ENCODE data around the gene HYDIN.
"Not testable (repeated sequence)": the region's sequence is repeated elsewhere in the genome, so short reads cannot be mapped to it uniquely, and the experiment has no call there.

HYDIN gene

DNA sequence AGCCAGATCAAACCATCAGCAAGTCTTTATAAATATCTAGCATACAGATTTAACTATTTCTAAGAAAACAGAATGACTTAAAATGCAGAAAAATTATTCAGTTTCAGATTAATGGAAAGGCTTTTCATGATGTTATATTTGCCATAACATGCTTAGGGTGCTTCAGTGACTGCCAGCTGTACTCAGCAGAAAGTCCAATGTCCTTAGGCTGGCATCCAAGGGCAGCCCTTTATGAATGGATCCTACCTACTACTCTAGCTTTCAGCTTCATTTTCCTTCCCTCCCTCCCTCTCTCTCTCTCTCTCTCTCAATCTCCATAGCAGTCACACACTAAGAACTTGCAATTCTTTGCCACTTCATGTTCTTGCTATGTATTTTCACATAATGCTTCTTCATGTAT lies 124.6 kb downstream of the HYDIN start:
- DNase-seq (ENCODE audit: low spot score): not testable (repeated sequence)

- not testable (repeated sequence) for DNase-seq (ENCODE audit: low spot score)
Observed at GRCh38 chr16:71083573-71083972, 146.9 kb downstream of the HYDIN start.

DNA sequence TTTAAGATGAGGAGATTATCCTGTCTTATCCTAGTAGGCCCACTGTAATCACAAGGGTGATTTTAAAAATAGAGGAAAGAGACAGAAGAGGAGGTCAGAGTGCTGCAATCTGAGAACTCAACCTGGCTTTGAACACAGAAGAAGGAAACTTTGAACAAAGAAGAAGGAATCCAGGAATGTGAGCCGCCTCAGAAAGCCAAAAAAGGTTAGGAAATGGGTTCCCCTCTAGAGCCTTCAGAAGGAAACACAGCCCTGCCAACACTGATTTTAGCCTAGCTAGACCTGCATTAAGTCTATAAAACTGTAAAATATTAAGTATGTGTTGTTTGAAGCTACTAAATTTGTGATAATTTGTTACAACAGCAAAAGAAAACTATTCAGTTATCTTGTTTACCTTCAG lies 149.7 kb downstream of the HYDIN start:
- not testable (repeated sequence) for DNase-seq (ENCODE audit: low spot score)

GRCh38 chr16:71080262-71080661 lies 150.3 kb downstream of the HYDIN start:
- not testable (repeated sequence) for DNase-seq (ENCODE audit: low spot score)

GRCh38 chr16:71070651-71071050 lies 159.9 kb downstream of the HYDIN start:
- DNase-seq (ENCODE audit: low spot score): not testable (repeated sequence)

GRCh38 chr16:71069842-71070241 lies 160.7 kb downstream of the HYDIN start:
- not testable (repeated sequence) for DNase-seq (ENCODE audit: low spot score)

- not testable (repeated sequence) for DNase-seq (ENCODE audit: low spot score)
Observed at GRCh38 chr16:71053897-71054609, 176.5 kb downstream of the HYDIN start.

GRCh38 chr16:71050307-71050706 lies 180.2 kb downstream of the HYDIN start:
- DNase-seq (ENCODE audit: low spot score): not testable (repeated sequence)

DNA sequence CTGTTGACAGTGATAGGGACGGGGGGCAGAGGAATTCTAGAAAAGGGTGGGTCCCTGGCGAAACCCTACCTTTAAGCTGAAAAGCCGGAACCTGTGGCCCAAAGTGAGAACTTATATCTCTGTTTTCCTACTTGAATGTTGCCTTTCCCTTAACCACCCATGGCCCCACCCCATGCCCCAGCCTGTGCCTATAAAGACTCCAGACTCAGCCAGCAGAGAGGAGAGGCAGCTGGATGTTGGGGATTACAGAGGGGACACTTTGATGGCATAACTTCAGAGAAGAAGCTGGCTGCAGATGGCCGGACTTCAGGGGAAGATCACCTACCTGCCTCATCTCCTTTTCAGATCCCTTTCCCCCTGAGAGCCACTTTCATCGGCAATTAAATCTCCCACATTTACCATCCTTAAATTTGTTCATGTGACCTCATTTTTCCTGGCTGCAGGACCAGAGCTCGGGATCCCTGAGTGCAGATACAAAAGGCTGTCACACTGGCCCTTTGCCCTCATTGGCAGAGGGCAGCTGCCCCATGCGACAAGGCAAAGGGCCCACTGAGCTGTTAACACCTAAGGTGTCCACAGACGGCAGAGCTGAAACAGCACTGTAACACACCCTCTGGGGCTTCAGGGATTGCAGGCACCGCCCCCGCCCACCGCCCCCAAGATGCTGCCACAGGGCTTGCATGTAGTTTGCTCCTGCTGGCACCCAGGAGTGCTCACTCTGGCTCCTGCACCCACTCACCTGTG lies 191.0 kb downstream of the HYDIN start:
- DNase-seq (ENCODE audit: low spot score): not testable (repeated sequence)

- not testable (repeated sequence) for DNase-seq (ENCODE audit: low spot score)
Observed at GRCh38 chr16:71038421-71038820, 192.1 kb downstream of the HYDIN start.

DNA sequence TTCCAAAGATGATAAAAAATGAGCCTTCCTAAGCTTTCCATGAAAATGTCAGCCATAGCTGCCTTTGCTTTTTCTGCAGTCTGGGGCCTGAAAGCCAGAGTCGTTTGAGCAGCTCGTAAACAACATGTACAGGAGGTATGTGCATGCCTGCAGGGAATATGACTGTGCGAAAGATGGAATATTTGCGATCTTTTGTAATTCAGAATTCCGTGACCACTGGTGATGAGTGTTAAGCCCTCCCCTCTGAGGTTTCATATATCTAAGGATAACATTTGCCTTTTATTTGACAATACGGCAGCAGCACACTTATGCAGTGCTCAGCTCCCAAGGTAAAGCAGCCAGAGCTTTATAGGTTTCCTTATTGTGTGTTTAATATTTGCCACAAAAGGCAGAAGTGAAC lies 192.5 kb downstream of the HYDIN start:
- DNase-seq (ENCODE audit: low spot score): not testable (repeated sequence)

DNA sequence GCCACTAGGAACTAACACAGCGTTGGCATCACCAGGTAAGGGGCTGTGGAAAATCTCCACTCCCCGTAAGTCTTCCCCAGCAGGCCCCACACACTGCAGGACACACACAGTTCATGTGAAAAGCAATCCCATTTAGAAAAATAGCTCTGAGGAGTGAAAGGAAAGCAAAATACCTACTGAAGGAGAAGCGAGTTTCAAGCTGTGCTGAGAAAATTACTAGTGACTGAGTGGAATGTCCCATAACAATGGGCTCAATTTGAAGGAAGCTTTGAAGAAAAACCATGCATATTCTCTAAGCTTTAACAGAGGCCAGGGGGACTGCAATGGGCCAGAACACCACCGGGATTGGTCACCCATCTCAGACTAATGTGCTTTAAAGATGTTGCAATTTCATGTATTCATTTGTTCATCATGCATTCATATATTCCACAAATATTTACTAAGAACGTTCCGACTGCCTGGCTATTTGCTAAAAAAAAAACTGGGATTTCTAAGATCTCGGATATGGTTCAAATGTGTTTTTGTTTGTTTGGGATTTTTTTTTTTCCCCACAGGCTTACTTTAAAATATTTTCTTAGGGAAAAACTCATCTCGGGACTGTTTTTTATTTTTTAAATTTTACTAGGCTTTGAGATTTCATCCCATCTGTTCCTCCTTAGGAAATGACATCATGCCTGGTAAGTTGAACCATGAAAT lies 202.3 kb downstream of the HYDIN start:
- not testable (repeated sequence) for DNase-seq (ENCODE audit: low spot score)

DNA sequence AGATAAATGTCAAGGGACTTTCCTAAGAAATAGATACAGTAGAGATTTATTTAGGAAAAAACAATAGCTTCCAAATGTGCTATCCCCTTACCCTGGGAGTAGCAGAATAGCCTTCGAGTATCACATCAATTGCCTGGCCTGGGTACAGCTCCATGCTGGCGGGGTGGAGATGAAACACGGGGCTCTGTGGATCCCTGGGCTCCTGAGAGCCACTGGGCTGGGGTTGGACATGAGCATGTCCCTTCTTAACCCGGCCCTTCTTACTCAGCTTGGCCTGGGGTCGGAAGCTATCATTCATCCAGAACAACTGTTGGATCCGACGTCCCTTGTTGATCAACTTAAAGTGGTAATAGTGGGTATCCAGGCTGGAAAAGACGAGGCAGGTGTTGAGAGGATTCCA lies 203.0 kb downstream of the HYDIN start:
- DNase-seq (ENCODE audit: low spot score): not testable (repeated sequence)

- not testable (repeated sequence) for DNase-seq (ENCODE audit: low spot score)
Observed at GRCh38 chr16:71023851-71024439, 206.6 kb downstream of the HYDIN start.

DNA sequence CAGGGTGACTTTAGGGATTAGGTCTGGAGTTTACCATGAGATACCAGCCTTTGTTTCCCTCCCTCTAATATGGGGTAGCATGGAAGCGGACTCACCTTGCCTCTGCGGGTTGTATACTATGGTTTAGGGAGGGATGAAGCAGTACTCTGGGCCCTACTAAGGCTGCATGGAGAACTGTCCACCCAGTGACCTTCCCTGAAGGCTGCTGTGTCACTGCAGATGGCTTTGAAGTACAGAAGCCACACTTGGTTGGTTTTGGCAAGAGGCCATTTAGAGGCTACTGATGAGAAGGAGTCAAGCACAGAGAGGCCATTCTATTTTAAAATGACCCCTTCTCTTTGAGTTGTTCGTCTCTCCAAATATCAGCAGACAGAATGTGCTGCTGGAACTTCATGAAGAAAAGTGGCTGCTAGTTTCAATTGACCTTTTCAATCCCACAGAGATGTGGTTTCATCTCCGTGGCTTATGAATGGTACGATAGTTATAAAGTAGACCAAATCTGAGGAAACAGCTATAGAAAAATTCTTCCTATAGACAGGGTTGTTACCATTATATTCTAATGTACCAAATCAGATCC lies 208.5 kb downstream of the HYDIN start:
- not testable (repeated sequence) for DNase-seq (ENCODE audit: low spot score)

DNA sequence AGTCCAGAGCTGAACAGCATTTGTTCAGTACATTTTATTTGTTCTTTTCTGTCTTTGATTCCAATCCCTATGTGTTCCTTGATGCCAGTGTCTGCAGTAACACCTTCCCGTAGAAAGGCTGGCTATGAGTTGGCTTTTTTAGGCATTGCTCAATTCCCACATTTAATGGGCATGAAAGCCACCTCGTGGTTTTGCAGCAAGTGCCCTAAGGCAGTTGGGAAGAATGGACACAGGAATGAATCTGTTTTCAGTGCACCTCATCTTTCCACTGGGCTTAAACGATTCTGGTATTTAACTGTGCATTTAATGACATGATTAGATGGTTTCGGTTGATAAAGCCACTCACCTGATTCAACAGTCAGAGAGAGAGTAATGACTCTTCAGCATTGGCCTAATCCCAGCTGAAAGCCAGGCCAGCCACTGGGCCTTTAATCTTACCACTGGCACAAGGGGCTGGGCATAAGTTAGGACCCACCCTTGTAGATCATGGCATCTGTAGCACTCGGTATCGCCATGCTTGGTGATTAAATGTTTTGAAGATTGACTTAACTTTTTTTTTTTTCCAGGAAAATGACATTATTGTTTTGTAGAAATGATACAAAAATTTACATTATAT lies 211.3 kb downstream of the HYDIN start:
- DNase-seq (ENCODE audit: low spot score): not testable (repeated sequence)

- not testable (repeated sequence) for DNase-seq (ENCODE audit: low spot score)
Observed at GRCh38 chr16:71015419-71015818, 215.1 kb downstream of the HYDIN start.

- not testable (repeated sequence) for DNase-seq (ENCODE audit: low spot score)
Observed at GRCh38 chr16:71009440-71010223, 220.9 kb downstream of the HYDIN start.

- DNase-seq (ENCODE audit: low spot score): not testable (repeated sequence)
Observed at GRCh38 chr16:71006516-71006915, 224.0 kb downstream of the HYDIN start.

- not testable (repeated sequence) for DNase-seq (ENCODE audit: low spot score)
Observed at GRCh38 chr16:70999735-71000134, 230.8 kb downstream of the HYDIN start.

DNA sequence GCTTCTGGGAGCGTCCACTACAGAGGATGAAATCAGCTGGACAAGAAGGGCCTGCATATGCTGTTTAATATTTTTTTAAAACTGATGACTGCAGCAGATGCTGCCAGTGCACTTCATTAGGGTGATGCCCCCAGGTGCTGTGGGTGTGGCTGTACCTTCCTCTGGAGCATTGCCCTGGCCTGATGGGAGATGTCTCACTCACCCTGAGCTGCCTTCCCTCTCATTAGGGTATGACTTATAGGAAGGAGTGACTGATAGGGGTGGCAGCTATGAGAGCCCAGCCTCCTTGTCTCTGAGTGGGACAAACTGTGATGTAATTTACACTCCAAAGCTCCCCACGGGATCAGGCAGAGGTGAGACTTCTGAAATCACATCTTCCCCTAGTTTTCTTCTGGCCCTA lies 234.7 kb downstream of the HYDIN start:
- not testable (repeated sequence) for DNase-seq (ENCODE audit: low spot score)

Data from hepatic stellate cell (primary cell).